Measurements from ENCODE around the gene SART3.
"Not testable (repeated sequence)": the region's sequence is repeated elsewhere in the genome, so short reads cannot be mapped to it uniquely, and the experiment has no call there.

The SART3 gene

GRCh38 chr12:108577458-108577857, 16.5 kb upstream of the SART3 start:
- DNase-seq (ENCODE audit: low read depth): no peak
- H3K4me3 ChIP-seq (ENCODE audit: low read length): no peak overlapping the region
- TF ChIP-seq CTCF (conservative IDR thresholded peaks at IDR 0.05; ENCODE audit: low read length): no peak

GRCh38 chr12:108576660-108577234, 15.8 kb upstream of the SART3 start:
- no peak for TF ChIP-seq CTCF (conservative IDR thresholded peaks at IDR 0.05; ENCODE audit: low read length)
- no peak overlapping the region for H3K4me3 ChIP-seq (ENCODE audit: low read length)
- no peak for DNase-seq (ENCODE audit: low read depth)

- no peak overlapping the region for H3K4me3 ChIP-seq (ENCODE audit: low read length)
- no peak for TF ChIP-seq CTCF (conservative IDR thresholded peaks at IDR 0.05; ENCODE audit: low read length)
- DNase-seq (ENCODE audit: low read depth): no peak
Observed at GRCh38 chr12:108575199-108575912, 14.4 kb upstream of the SART3 start.

GRCh38 chr12:108574276-108574675, 13.3 kb upstream of the SART3 start:
- DNase-seq (ENCODE audit: low read depth); H3K4me3 ChIP-seq (ENCODE audit: low read length): not testable (repeated sequence)

GRCh38 chr12:108573317-108573716, 12.3 kb upstream of the SART3 start:
- no peak for TF ChIP-seq CTCF (conservative IDR thresholded peaks at IDR 0.05; ENCODE audit: low read length)
- DNase-seq (ENCODE audit: low read depth): no peak
- H3K4me3 ChIP-seq (ENCODE audit: low read length): no peak overlapping the region

- TF ChIP-seq CTCF (conservative IDR thresholded peaks at IDR 0.05; ENCODE audit: low read length): no peak
- no peak for DNase-seq (ENCODE audit: low read depth)
- no peak overlapping the region for H3K4me3 ChIP-seq (ENCODE audit: low read length)
Observed at GRCh38 chr12:108572166-108572790, 11.3 kb upstream of the SART3 start.

- DNase-seq (ENCODE audit: low read depth): no peak
- TF ChIP-seq CTCF (conservative IDR thresholded peaks at IDR 0.05; ENCODE audit: low read length): no peak
- H3K4me3 ChIP-seq (ENCODE audit: low read length): no peak overlapping the region
Observed at GRCh38 chr12:108571609-108572165, 10.7 kb upstream of the SART3 start.

Data from AG10803 (cell line).